WTC11 (cell line): ENCODE data around the gene KCNMA1.

Experiments
- ATF2 ChIP-seq: sonication (generic); formaldehyde crosslinking; IDR thresholded peaks from 2 replicates; pipeline ENCODE4 v1.8.1; 2022; ENCODE audit warnings: low read depth, missing genetic modification reagents, borderline replicate concordance
- CREB1 ChIP-seq: sonication (generic); formaldehyde crosslinking; IDR thresholded peaks from 2 replicates; pipeline ENCODE4 v1.8.0; 2023; ENCODE audit warnings: mild to moderate bottlenecking, missing genetic modification reagents
- CREM ChIP-seq: sonication (generic); formaldehyde crosslinking; IDR thresholded peaks from 2 replicates; pipeline ENCODE4 v1.8.1; 2022; ENCODE audit warnings: mild to moderate bottlenecking, missing genetic modification reagents, moderate library complexity
- IRF2 ChIP-seq: sonication (generic); formaldehyde crosslinking; IDR thresholded peaks from 2 replicates; pipeline ENCODE4 v1.8.0; 2022; ENCODE audit warnings: low read depth, missing genetic modification reagents, borderline replicate concordance
- NFYB ChIP-seq: sonication (generic); formaldehyde crosslinking; conservative IDR thresholded peaks from 2 replicates; pipeline ENCODE4 v1.8.0; 2022; ENCODE audit warnings: low read depth, missing genetic modification reagents
- SMAD3 ChIP-seq: sonication (generic); formaldehyde crosslinking; IDR thresholded peaks from 2 replicates; pipeline ENCODE4 v1.8.0; 2022; ENCODE audit warnings: missing genetic modification reagents, mild to moderate bottlenecking, borderline replicate concordance
- ZNF121 ChIP-seq: sonication (generic); formaldehyde crosslinking; IDR thresholded peaks from 2 replicates; pipeline ENCODE4 v1.8.0; 2023; ENCODE audit warnings: missing genetic modification reagents
- ZNF232 ChIP-seq: sonication (generic); formaldehyde crosslinking; IDR thresholded peaks from 2 replicates; pipeline ENCODE4 v1.8.0; 2022; ENCODE audit warnings: mild to moderate bottlenecking, missing genetic modification reagents
- ZNF263 ChIP-seq: sonication (generic); formaldehyde crosslinking; IDR thresholded peaks from 2 replicates; pipeline ENCODE4 v1.8.1; 2022; ENCODE audit warnings: low read depth, mild to moderate bottlenecking, moderate library complexity, missing genetic modification reagents
- TF ChIP-seq, protein P1 (sequence below): fragments of 200-600 bp; IDR thresholded peaks from 2 replicates; pipeline ENCODE4 v1.8.0; 2022; ENCODE audit warnings: antibody characterized with exemption
- TF ChIP-seq, protein P2 (sequence below): sonication (generic); formaldehyde crosslinking; IDR thresholded peaks from 2 replicates; pipeline ENCODE4 v1.8.0; 2022; ENCODE audit warnings: mild to moderate bottlenecking, missing genetic modification reagents

DNA sequence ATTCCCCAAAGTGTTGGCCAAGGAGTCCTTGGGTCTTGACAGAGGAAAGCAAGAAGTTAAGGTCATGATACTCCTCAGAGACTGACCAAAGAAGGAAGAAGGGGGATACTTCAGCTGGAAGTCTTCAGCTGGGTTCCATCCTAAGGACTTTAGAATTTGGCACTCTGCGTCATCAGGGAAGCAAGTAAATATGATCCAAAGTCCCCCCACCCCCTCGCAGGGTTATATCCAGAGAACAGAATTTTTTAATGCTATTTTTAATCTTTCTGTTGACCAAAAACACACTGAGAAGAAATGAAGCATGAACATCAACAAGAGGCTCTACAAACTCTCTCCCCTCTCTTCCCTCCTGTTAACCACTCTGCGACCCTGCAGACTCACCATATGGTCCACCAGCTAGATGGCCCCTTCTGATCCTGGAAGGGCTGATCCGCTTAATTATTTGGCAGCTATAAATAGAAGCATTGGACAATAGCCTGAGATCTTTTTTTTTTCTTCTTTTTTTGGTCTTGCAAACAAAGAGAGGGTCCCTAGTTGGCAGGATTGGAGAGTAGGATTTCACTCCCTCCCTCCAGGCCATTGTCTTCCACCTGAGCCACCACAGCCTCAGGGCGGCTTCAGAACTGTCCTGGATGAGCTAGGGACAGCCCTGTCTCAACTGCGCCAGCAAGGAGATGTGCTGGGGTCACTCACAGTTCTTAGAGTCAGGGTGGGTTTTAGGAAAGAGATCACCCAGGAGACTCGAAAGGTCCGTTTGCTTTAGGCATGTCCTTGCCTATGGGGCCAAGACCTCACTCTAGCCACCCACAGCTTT is 196.0 kb downstream of the KCNMA1 start:
- TF ChIP-seq CREM (no peak), ZNF263 (no peak), ZNF121 (CRISPR knock-in tag) (no peak), ZNF232 (CRISPR knock-in tag) (no peak), NFYB (CRISPR knock-in tag) (no peak), ATF2 (CRISPR knock-in tag) (no peak), SMAD3 (CRISPR knock-in tag) (no peak), CREB1 (no peak), IRF2 (CRISPR knock-in tag) (no peak)
- TF ChIP-seq, protein P1, sequence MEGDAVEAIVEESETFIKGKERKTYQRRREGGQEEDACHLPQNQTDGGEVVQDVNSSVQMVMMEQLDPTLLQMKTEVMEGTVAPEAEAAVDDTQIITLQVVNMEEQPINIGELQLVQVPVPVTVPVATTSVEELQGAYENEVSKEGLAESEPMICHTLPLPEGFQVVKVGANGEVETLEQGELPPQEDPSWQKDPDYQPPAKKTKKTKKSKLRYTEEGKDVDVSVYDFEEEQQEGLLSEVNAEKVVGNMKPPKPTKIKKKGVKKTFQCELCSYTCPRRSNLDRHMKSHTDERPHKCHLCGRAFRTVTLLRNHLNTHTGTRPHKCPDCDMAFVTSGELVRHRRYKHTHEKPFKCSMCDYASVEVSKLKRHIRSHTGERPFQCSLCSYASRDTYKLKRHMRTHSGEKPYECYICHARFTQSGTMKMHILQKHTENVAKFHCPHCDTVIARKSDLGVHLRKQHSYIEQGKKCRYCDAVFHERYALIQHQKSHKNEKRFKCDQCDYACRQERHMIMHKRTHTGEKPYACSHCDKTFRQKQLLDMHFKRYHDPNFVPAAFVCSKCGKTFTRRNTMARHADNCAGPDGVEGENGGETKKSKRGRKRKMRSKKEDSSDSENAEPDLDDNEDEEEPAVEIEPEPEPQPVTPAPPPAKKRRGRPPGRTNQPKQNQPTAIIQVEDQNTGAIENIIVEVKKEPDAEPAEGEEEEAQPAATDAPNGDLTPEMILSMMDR, result no peak
- TF ChIP-seq, protein P2, sequence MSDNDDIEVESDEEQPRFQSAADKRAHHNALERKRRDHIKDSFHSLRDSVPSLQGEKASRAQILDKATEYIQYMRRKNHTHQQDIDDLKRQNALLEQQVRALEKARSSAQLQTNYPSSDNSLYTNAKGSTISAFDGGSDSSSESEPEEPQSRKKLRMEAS (CRISPR knock-in tag), result no peak
